RPMI8226 (cell line): Measurements from ENCODE around the gene IGF2BP1.

Source experiments
- DNase-seq: peaks from one replicate; pipeline ENCODE4 v3.0.0-alpha.2; 2015

Gene IGF2BP1

GRCh38 chr17:49104511-49105074, 107.4 kb downstream of the IGF2BP1 start:
- DNase-seq = no peak
